Measurements from ENCODE around the gene TLN1.

- TF ChIP-seq CTCF (IDR thresholded peaks at IDR 0.05) = no peak
- TF ChIP-seq EP300 (IDR thresholded peaks at IDR 0.05) = no peak
Measured at GRCh38 chr9:35774907-35775635, 43.1 kb upstream of the TLN1 start.

All from gastroesophageal sphincter (tissue), 3 donors.